Measurements from ENCODE around the gene CALN1.

DNA sequence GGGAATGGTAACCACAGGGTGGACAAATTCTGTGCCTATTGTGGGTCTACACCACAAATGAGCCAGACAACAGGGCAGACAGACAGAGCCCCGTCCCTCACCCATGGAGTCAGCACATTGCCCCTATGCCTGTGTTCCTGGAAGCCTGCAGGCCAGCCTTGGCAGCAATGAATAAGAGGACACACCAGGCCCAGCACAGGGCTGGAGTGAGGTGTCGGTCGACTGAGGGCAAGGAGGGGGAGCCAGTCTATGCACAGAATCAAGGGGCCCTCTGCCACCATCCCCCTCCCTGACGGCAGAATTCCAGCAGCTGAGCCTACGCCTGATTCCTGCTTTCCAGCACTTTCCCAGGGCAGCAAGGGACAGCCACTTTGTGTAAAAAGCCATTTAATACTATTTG lies 98.2 kb downstream of the CALN1 start:
- TF ChIP-seq YY1 (IDR thresholded peaks at IDR 0.05; ENCODE audit: insufficient read depth, insufficient read length) (no peak), SUZ12 (IDR thresholded peaks at IDR 0.05; ENCODE audit: extremely low read depth, insufficient read depth, insufficient read length) (no peak)
